ENCODE data around the gene FOXD3.

The FOXD3 gene

DNA sequence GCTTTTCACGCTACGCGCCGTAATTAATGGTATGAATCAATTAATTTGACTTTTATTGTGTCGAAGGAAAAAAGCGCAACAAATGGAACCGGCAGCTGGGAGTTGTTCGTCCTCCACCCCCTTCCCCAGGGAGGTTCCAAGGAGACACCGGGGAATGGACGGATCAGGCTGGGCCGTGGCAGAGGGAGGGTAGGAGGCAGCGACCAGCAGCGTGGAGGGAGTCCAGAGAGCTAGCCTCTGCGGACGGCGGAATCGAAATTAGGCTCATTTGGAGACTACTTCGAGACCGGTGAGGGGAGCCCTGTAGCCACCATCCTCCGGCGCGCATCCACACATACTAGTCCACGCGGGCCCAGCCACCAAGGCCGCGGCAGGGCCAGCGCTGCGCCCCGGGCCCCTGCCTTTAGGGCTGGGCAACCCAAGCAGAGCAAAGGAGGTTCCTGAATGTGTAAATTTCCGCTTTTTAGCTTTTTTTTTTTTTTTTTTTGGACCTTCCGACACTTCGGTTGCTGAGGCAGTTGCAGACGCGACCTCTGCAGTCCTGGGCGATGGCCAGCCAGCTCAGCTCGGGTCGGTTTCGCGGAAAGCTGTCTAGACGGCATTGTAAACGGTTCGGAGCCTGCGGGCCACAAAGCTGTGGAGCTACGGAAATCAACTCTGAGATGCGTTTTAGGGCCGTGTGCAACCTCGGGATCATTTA lies 2.2 kb upstream of the FOXD3 start:
- DNase-seq (ENCODE audit: low read depth in 1 of 2, low spot score in 1 of 2): no peak

DNA sequence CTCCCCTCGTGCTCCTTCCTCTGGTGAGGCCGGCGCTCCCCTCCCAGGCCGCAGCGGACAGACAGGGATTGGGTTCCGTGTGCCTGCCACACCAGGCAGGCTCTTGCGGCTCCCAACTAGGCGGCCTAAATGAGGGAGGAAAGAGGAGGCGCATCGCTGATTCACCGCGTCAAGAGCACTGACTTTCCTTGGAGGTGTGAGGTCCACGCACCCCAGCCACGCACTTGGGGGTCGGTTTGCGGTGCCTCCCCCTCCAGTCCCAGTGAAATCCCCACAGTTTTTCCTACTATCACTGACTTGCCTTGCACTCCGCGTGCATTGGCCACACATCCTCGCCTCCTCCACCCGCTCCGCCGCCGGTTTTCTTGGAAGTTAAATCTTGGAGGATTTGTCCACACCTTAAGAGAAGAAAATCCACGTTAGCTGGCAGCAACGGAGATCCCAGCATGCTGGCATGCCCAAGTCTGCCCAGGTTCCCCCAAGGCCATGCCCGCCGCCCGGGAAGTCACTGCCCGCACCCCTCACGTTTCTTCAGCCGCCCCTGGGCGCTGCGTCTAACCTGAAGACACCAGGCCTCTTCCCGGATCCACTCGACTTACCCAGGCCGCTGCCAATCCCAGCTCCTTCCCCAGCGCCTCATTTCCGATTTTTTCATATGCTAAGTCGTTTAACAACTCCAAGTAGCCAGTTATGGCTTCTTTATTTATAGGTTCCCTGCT lies 1.1 kb upstream of the FOXD3 start:
- no peak for DNase-seq (ENCODE audit: low read depth in 1 of 2, low spot score in 1 of 2)

DNA sequence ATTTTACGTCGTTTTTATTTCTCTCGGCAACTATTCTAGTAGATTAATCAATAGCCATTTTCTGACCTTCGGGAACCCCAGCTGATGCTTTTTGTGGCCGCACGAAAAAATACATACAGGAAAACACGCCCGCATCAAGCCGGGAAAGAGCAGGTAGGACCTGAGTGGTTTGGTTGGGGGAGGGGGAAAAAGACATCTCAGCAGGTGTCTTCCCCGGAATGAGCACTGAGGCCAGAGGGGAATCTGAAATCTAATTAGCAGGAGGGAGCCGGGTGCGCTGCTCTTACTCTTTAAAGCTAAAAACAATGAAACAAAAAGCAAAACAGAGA lies 618 bp upstream of the FOXD3 start:
- no peak for DNase-seq (ENCODE audit: low read depth in 1 of 2, low spot score in 1 of 2)

- DNase-seq (ENCODE audit: low read depth in 1 of 2, low spot score in 1 of 2): peak in 1 of 2 donors; percentile 23
Observed at GRCh38 chr1:63322944-63323864, 837 bp downstream of the FOXD3 start.

DNA sequence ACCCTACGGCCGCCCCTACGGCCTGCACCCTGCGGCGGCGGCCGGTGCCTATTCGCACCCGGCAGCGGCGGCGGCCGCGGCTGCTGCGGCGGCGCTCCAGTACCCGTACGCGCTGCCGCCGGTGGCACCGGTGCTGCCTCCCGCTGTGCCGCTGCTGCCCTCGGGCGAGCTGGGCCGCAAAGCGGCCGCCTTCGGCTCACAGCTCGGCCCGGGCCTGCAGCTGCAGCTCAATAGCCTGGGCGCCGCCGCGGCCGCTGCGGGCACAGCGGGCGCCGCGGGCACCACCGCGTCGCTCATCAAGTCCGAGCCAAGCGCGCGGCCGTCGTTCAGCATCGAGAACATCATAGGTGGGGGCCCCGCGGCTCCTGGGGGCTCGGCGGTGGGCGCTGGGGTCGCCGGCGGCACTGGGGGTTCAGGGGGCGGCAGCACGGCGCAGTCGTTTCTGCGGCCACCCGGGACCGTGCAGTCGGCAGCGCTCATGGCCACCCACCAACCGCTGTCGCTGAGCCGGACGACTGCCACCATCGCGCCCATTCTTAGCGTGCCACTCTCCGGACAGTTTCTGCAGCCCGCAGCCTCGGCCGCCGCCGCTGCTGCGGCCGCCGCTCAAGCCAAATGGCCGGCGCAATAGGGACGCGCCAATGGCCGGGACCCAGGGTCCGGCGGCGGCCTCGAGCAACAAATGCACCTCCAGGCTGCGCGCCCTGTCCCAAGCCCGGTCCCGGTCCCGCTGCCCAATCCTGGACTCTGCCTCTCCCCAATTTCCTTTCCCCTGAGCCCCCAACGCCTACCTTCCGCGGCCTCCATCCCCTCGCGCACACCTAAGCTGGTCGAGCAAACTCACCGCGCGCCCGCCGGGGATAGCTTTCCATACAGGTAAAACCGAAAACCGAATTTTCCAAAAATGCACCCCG lies 1.8 kb downstream of the FOXD3 start:
- DNase-seq (ENCODE audit: low read depth in 1 of 2, low spot score in 1 of 2): no peak

- DNase-seq (ENCODE audit: low read depth in 1 of 2, low spot score in 1 of 2): no peak
Observed at GRCh38 chr1:63324779-63325119, 2.4 kb downstream of the FOXD3 start.

- no peak for DNase-seq (ENCODE audit: low read depth in 1 of 2, low spot score in 1 of 2)
Observed at GRCh38 chr1:63325279-63325985, 3.1 kb downstream of the FOXD3 start.

- no peak for DNase-seq (ENCODE audit: low read depth in 1 of 2, low spot score in 1 of 2)
Observed at GRCh38 chr1:63326106-63326472, 3.7 kb downstream of the FOXD3 start.

DNA sequence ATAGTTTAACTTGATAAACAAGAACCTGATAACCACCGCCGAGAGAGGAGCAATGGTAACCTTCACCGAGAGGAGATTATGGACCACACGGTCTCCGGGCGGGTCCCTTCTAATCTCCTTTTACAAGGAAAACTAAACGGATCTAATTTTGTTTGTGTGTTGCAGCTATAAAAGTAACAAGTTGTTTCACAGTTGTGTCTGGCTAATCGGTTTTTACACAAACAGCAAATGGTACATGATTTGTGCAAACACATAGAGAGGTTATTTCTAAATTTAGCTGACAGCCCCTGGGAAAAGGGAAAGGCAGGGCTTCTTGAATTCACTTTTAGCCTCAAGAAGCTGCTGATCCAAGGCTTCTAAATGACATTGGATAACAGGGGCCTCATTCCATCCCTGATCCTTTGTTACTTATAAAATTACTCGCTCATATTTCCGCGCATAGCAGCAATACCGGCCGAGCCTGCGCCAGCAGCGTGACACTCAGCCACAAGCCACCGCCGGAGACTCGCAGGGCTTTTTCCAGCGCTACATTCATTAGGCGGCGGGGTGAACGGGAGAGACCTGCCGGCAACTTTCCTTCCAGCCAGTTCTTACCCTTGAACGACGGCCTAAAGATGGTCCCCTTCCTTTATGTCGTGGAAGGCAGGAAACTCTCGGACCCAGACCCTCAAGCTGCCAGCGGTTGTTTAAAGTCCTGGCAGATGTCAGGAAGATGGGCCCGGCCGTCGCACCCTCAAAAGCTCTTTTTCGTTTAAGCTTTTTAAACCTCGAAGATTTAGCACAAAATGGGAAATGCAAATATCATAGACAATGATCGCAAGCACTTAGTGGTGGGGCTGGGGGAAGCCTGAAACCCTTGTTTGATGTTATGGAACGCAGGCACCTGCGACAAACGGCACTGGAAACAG lies 4.4 kb downstream of the FOXD3 start:
- no peak for DNase-seq (ENCODE audit: low read depth in 1 of 2, low spot score in 1 of 2)

GRCh38 chr1:63327417-63328054 lies 5.2 kb downstream of the FOXD3 start:
- no peak for DNase-seq (ENCODE audit: low read depth in 1 of 2, low spot score in 1 of 2)

DNA sequence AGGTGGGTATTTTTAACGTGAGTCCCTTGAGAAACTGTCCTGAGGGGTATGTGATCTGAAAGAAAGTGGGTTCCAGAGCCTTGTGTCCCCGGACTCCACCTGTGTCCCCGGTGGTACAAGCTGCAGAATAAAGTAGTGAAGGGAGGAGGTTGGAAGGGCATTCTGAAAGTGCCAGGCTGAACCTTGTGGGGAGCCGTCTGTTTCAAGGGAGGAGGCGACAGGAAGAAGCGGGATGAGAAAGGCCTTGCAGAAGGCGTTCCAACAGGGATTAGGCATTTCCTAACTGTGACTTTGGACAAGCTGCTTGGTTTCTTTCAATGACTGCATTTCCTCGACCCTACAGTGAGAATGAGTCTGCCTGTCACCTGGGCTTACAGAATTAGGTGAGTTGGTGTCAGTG lies 5.8 kb downstream of the FOXD3 start:
- DNase-seq (ENCODE audit: low read depth in 1 of 2, low spot score in 1 of 2): no peak

- no peak for DNase-seq (ENCODE audit: low read depth in 1 of 2, low spot score in 1 of 2)
Observed at GRCh38 chr1:63328781-63329180, 6.4 kb downstream of the FOXD3 start.

- no peak for DNase-seq (ENCODE audit: low read depth in 1 of 2, low spot score in 1 of 2)
Observed at GRCh38 chr1:63329621-63330330, 7.4 kb downstream of the FOXD3 start.

- DNase-seq (ENCODE audit: low read depth in 1 of 2, low spot score in 1 of 2): no peak
Observed at GRCh38 chr1:63330331-63330916, 8.1 kb downstream of the FOXD3 start.

- DNase-seq (ENCODE audit: low read depth in 1 of 2, low spot score in 1 of 2): no peak
Observed at GRCh38 chr1:63342402-63342801, 20.0 kb downstream of the FOXD3 start.

DNA sequence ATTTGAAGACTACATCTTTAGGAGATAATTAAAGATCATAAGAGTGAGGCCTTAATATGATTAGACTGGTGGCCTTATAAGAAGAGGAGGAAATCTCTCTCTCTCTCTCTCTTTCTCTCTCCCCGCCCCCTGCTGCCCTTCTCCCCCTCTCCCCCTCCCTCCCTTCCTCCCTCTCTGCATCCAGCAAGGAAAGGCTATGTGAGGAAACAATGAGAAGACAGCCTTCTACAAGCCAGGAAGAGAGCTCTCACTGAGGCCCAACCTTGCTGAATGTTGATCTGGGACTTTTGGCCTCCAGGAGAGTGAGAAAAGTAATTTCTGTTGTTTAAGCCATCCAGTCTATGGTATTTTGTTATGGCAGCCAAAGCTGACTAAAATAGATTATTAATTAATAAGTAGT lies 21.6 kb downstream of the FOXD3 start:
- DNase-seq (ENCODE audit: low read depth in 1 of 2, low spot score in 1 of 2): no peak

GRCh38 chr1:63350320-63350719 lies 28.0 kb downstream of the FOXD3 start:
- DNase-seq (ENCODE audit: low read depth in 1 of 2, low spot score in 1 of 2): no peak

- DNase-seq (ENCODE audit: low read depth in 1 of 2, low spot score in 1 of 2): no peak
Observed at GRCh38 chr1:63352736-63353135, 30.4 kb downstream of the FOXD3 start.

Data from activated T-helper 1 cell treated with anti-CD3 and anti-CD28 coated beads, Interleukin-2, amount 50 U/mL, for 16 hours (primary cell).